NB4 (cell line): Measurements from ENCODE around the gene CDH8.

Experiments
- DNase-seq: peaks from one replicate; pipeline ENCODE4 v3.0.0; 2010; ENCODE audit warnings: low read depth
- H3K4me3 ChIP-seq: one replicate; pipeline ENCODE4 v1.5.1; 2011; ENCODE audit warnings: mild to moderate bottlenecking, low read depth, low read length, moderate library complexity
- CTCF ChIP-seq: IDR thresholded peaks from one replicate; pipeline ENCODE4 v1.5.1; 2012; ENCODE audit warnings: low read depth, low read length
- MAX ChIP-seq: IDR thresholded peaks from 2 replicates; pipeline ENCODE4 v1.6.1; 2011; ENCODE audit warnings: low read depth, low read length
- MYC ChIP-seq: IDR thresholded peaks from 2 replicates; pipeline ENCODE4 v1.6.1; 2011; ENCODE audit warnings: low read depth, low read length
- POLR2A ChIP-seq: IDR thresholded peaks from 2 replicates; pipeline ENCODE4 v1.6.1; 2011; ENCODE audit warnings: mild to moderate bottlenecking; ENCODE audit not compliant: insufficient read length; ENCODE audit errors: extremely low read depth

CDH8 gene

GRCh38 chr16:62014319-62014923 lies 21.8 kb downstream of the CDH8 start:
- TF ChIP-seq MAX (no peak), POLR2A (no peak), MYC (no peak), CTCF (no peak)
- no peak for DNase-seq
- no peak overlapping the region for H3K4me3 ChIP-seq

DNA sequence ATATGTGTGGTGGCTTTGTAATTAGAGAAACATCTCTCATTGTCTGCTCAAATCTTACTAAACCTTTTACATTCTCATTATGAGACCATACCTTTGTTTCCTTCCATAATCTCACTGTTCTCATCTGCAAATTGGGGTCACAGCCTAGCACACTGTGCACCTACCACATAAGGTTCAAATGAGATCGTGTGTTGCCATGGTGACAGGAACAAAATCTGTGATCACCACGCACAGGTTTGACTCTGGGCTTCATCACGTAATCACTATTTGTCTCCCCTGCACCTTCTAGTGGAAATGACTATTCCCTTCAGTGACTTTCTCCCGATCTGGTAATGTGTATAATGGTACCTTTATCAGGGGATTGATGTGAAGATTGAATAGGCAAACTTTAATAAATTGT lies 26.1 kb downstream of the CDH8 start:
- no peak overlapping the region for H3K4me3 ChIP-seq
- TF ChIP-seq POLR2A, result no peak
- no peak for TF ChIP-seq CTCF
- TF ChIP-seq MYC, result no peak
- TF ChIP-seq MAX, result no peak
- no peak for DNase-seq

DNA sequence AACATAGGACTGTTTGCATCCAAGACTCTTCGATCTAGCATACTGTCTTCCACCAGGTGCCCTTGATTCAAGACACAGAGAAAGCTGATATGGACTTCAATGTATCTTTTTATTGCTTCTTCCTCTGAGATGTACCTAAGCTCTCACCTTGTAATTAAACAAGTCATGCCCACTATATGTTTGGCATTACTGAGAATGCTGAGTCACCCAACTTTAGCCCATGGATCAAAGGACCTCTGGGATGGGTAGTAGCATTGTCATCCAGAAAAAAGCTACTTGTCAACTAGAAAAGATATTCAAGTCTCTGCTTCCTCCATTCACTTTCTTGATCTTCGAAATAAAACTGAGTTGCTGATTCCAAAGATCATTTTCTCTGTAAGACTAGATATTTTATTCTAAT lies 37.8 kb downstream of the CDH8 start:
- DNase-seq, result no peak
- TF ChIP-seq MAX (no peak), POLR2A (no peak), CTCF (no peak), MYC (no peak)
- H3K4me3 ChIP-seq, result no peak overlapping the region

DNA sequence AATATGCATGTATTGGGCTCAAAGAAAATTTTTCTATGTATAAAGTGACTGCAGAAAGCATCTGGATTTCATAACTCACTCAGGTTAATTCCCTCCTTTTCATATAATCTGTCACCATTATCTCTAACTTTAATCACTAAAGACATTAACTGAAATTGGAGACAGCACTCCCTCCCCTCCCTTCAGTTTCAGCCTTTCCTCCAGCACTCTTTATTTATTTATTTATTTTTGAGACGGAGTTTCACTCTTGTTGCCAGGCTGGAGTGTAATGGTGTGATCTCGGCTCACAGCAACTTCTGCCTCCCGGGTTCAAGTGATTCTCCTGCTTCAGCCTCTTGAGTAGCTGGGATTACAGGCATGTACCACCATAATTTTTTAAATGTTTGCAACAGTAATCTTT lies 43.1 kb downstream of the CDH8 start:
- TF ChIP-seq MYC (no peak), MAX (no peak), CTCF (no peak), POLR2A (no peak)
- no peak for DNase-seq
- H3K4me3 ChIP-seq, result no peak overlapping the region

DNA sequence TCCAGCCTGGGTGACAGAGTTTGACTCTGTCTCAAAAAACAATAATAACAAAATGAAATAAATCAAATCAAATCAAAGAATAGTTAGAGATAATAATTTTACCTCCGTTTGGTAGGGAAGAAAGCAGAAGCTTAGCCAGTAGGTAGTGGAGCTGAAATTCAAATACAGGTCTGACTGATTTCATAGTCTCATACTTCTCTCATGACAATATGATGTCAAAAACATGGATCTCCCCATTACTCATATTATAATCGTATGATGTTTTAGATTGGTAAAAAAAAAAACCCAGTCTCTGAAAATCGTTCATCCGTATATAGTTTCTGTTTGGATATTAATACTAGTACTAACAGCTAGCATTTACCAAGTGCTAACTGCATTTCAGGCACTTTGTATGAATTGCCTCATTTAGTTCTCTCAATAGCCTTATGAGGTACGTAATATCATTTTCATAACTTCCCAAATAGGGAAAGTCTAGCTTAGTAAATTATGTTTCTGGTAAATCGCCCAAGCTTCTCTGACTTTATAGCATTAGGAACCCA lies 48.7 kb downstream of the CDH8 start:
- TF ChIP-seq MAX (no peak), MYC (no peak), CTCF (no peak), POLR2A (no peak)
- no peak for DNase-seq
- no peak overlapping the region for H3K4me3 ChIP-seq
